Keratinocyte (primary cell): ENCODE data around the gene RHBDD1.

Experiments used
- CTCF ChIP-seq, 3 experiments: IDR thresholded peaks in 1 of 3; conservative IDR thresholded peaks in 1 of 3; optimal IDR thresholded peaks in 1 of 3; 2 replicates in 2 of 3; 3 replicates in 1 of 3; pipeline versions ENCODE3 to v1.5.1; 2011; ENCODE audit warnings: low read length in 3 of 3, mild to moderate bottlenecking in 3 of 3, moderate library complexity in 2 of 3, control low read depth in 1 of 3, inconsistent platforms in 1 of 3; ENCODE audit not compliant: insufficient read depth in 2 of 3; ENCODE audit errors: extremely low read depth in 1 of 3
- EZH2 ChIP-seq: IDR thresholded peaks from one replicate; pipeline ENCODE4 v1.6.1; 2012; ENCODE audit warnings: inconsistent platforms, mild to moderate bottlenecking, low read length, moderate library complexity

DNA sequence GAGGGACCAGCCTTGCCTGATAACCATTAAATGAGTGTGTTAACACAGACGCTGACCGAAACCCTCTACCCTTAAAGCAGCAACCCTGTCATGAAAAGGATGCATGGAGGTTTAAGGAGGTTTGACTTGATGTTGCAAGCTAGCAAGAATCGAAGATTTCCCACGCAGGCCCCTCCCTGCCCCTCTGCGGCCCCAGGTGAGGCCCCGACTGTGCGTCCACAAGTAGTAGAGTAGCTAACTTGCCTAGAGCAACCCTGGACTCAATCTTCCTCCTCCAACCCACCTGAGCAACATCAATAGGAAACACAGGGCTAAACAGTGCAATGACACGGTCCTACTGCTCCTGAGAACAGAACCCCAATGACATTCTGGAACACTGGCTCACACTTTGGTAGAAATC lies 178.0 kb downstream of the RHBDD1 start:
- TF ChIP-seq CTCF (optimal IDR thresholded peaks at IDR 0.05 in 1 of 3, IDR thresholded peaks at IDR 0.05 in 1 of 3, conservative IDR thresholded peaks at IDR 0.05 in 1 of 3; ENCODE audit: extremely low read depth in 1 of 3, insufficient read depth in 2 of 3, low read length in 3 of 3) (no peak), EZH2 (no peak)
